IMR-90 (cell line): ENCODE data around the gene RABEP2. TPM values are rescaled to one million over a fixed set of nuclear protein-coding genes. Genes with fewer than 3 reads are reported as not detected.

Experiments used
- ATAC-seq: fragments of 200-7000 bp; cut with Tn5 transposase; 2 replicates; pipeline ENCODE4 v1.9.1; 2020; ENCODE audit warnings: low read depth, mild to moderate bottlenecking, moderate library complexity
- BruUV-seq: library from RNA; stranded (reverse); fragments of 400-500 nt; replicated peaks from 2 replicates; lab custom pipeline; 2021; lab: Mats Ljungman, UMichigan
- CTCF ChIA-PET: fragments of 300-600 bp; formaldehyde crosslinking; extraction: SDS; loops from one replicate; lab custom pipeline; 2021; ENCODE audit warnings: antibody characterized with exemption; lab: Yijun Ruan, JAX
- POLR2A ChIA-PET: fragments of 300-600 bp; sonication (Branson Sonifier 250); formaldehyde crosslinking; loops from one replicate; lab custom pipeline; 2022; ENCODE audit warnings: antibody characterized with exemption; ENCODE audit not compliant: unreplicated experiment; lab: Charles Lee
- DNase-seq: peaks from one replicate; pipeline ENCODE4 v3.0.0; 2013
- H2AFZ ChIP-seq: replicated peaks from 2 replicates; pipeline ENCODE3; 2013; ENCODE audit warnings: low read length, mild to moderate bottlenecking; ENCODE audit not compliant: poor library complexity
- H2AK5ac ChIP-seq: 2 replicates; pipeline ENCODE4 v1.6.1; 2013; ENCODE audit warnings: low read depth, low read length, inconsistent platforms
- H2AK9ac ChIP-seq: replicated peaks from 2 replicates; pipeline ENCODE3; 2013; ENCODE audit warnings: mild to moderate bottlenecking, low read depth, low read length, moderate library complexity; ENCODE audit not compliant: poor library complexity
- H2BK120ac ChIP-seq: 2 replicates; pipeline ENCODE4 v1.6.1; 2013; ENCODE audit warnings: low read depth, low read length, inconsistent platforms
- H2BK15ac ChIP-seq: 3 replicates; pipeline ENCODE4 v1.6.1; 2013; ENCODE audit warnings: low read depth, low read length, inconsistent platforms
- H2BK20ac ChIP-seq: 2 replicates; pipeline ENCODE4 v1.6.1; 2013; ENCODE audit warnings: low read depth, mild to moderate bottlenecking, inconsistent platforms, low read length, moderate library complexity
- H2BK5ac ChIP-seq: 2 replicates; pipeline ENCODE4 v1.6.1; 2013; ENCODE audit warnings: mild to moderate bottlenecking, low read depth, low read length, inconsistent platforms; ENCODE audit not compliant: poor library complexity, severe bottlenecking
- H3K14ac ChIP-seq: replicated peaks from 2 replicates; pipeline ENCODE4 v1.6.1; 2013; ENCODE audit warnings: low read depth, low read length, inconsistent platforms
- H3K18ac ChIP-seq: 2 replicates; pipeline ENCODE4 v1.6.1; 2013; ENCODE audit warnings: low read depth, low read length, control low read depth
- H3K23ac ChIP-seq: 2 replicates; pipeline ENCODE4 v1.6.1; 2013; ENCODE audit warnings: low read depth, low read length, inconsistent platforms
- H3K27ac ChIP-seq: 2 replicates; pipeline ENCODE4 v1.5.1; 2013; ENCODE audit warnings: mild to moderate bottlenecking, control low read depth, low read length; ENCODE audit not compliant: insufficient read depth
- H3K27me3 ChIP-seq: 2 replicates; pipeline ENCODE4 v1.6.1; 2013; ENCODE audit warnings: low read length; ENCODE audit not compliant: control insufficient read depth, insufficient read depth
- H3K36me3 ChIP-seq: 2 replicates; pipeline ENCODE4 v1.6.1; 2013; ENCODE audit warnings: low read length, mixed read lengths; ENCODE audit not compliant: control insufficient read depth, insufficient read depth
- H3K4ac ChIP-seq: 2 replicates; pipeline ENCODE4 v1.6.1; 2013; ENCODE audit warnings: low read depth, low read length, inconsistent platforms
- H3K4me1 ChIP-seq: 2 replicates; pipeline ENCODE4 v1.6.1; 2013; ENCODE audit warnings: low read length, mixed read lengths; ENCODE audit not compliant: control insufficient read depth, insufficient read depth
- H3K4me2 ChIP-seq: 2 replicates; pipeline ENCODE4 v1.6.1; 2013; ENCODE audit warnings: low read depth, mild to moderate bottlenecking, control low read depth, low read length, moderate library complexity
- H3K4me3 ChIP-seq: 2 replicates; pipeline ENCODE4 v1.5.1; 2013; ENCODE audit warnings: low read depth, mild to moderate bottlenecking, control low read depth, low read length, moderate library complexity; ENCODE audit not compliant: insufficient read depth
- H3K56ac ChIP-seq: 2 replicates; pipeline ENCODE4 v1.6.1; 2013; ENCODE audit warnings: low read length, inconsistent platforms; ENCODE audit not compliant: insufficient read depth; ENCODE audit errors: extremely low read depth
- H3K79me1 ChIP-seq, 2 experiments: 2 replicates each; pipeline ENCODE4 v1.6.1; 2013; ENCODE audit warnings: low read length in 2 of 2, inconsistent platforms in 1 of 2, low read depth in 1 of 2
- H3K9ac ChIP-seq: 2 replicates; pipeline ENCODE4 v1.6.1; 2013; ENCODE audit warnings: low read depth, low read length, control low read depth
- H3K9me1 ChIP-seq: 2 replicates; pipeline ENCODE4 v1.6.1; 2013; ENCODE audit warnings: low read length, inconsistent platforms; ENCODE audit not compliant: insufficient read depth
- H3K9me3 ChIP-seq: 2 replicates; pipeline ENCODE4 v1.6.1; 2013; ENCODE audit warnings: low read length; ENCODE audit not compliant: control insufficient read depth, insufficient read depth
- H4K20me1 ChIP-seq: 2 replicates; pipeline ENCODE4 v1.6.1; 2013; ENCODE audit warnings: low read length, inconsistent platforms; ENCODE audit not compliant: insufficient read depth
- H4K5ac ChIP-seq: 2 replicates; pipeline ENCODE4 v1.6.1; 2013; ENCODE audit warnings: mild to moderate bottlenecking, low read depth, low read length, control low read depth
- H4K8ac ChIP-seq, 2 experiments: 2 replicates each; pipeline ENCODE4 v1.6.1; 2013; ENCODE audit warnings: low read depth in 2 of 2, low read length in 2 of 2, control low read depth in 1 of 2, inconsistent platforms in 1 of 2
- H4K91ac ChIP-seq: 2 replicates; pipeline ENCODE4 v1.6.1; 2013; ENCODE audit warnings: low read depth, low read length, inconsistent platforms; ENCODE audit not compliant: insufficient read depth
- CEBPB ChIP-seq: IDR thresholded peaks from 2 replicates; pipeline ENCODE4 v1.6.1; 2012; ENCODE audit warnings: low read depth, low read length, improper control_type of control experiment
- CHD1 ChIP-seq: IDR thresholded peaks from 2 replicates; pipeline ENCODE4 v1.6.1; 2012; ENCODE audit warnings: low read depth, low read length, improper control_type of control experiment
- MAZ ChIP-seq: IDR thresholded peaks from 2 replicates; pipeline ENCODE4 v1.6.1; 2012; ENCODE audit warnings: low read depth, mild to moderate bottlenecking, low read length, improper control_type of control experiment, moderate library complexity, borderline replicate concordance
- RAD21 ChIP-seq: IDR thresholded peaks from 2 replicates; pipeline ENCODE4 v1.6.1; 2012; ENCODE audit warnings: low read length, improper control_type of control experiment
- SMC3 ChIP-seq: fragments of 150-350 bp; IDR thresholded peaks from 2 replicates; pipeline ENCODE4 v1.6.1; 2016; ENCODE audit warnings: low read depth, mild to moderate bottlenecking, antibody characterized with exemption, low read length, moderate library complexity
- USF2 ChIP-seq: fragments of 150-350 bp; IDR thresholded peaks from 2 replicates; pipeline ENCODE4 v1.6.1; 2017; ENCODE audit warnings: mild to moderate bottlenecking, antibody characterized with exemption, low read length, low read depth
- WGBS, 2 experiments: methylation state at CpG; one replicate each; pipeline versions ENCODE4 v1.1.5 to v1.1.7; 2013; ENCODE audit warnings: missing lambda C conversion rate in 2 of 2; ENCODE audit not compliant: insufficient read length in 1 of 2; ENCODE audit errors: extremely low coverage in 2 of 2; 5-methylcytosine and 5-hydroxymethylcytosine counted together
- dilution Hi-C: fragments of 300-500 bp; cut with HindIII; formaldehyde crosslinking; loops from one replicate; pipeline ENCODE4 v1.14.3; 2018; ENCODE audit warnings: low sequenced_read_pairs; ENCODE audit not compliant: unreplicated experiment
- in situ Hi-C: fragments of 300-500 bp; cut with MboI; formaldehyde crosslinking; loops from 3 replicates; pipeline ENCODE4 v1.14.3; 2019; ENCODE audit warnings: low sequenced_read_pairs, inconsistent platforms, mixed read lengths
- intact Hi-C: fragments of 100-400 bp; cut with micrococcal nuclease; formaldehyde crosslinking; loops from 2 replicates; pipeline ENCODE4 v1.10.0; 2022
- polyA plus RNA-seq, 3 experiments: library from polyadenylated mRNA; depleted of rRNA; stranded (reverse); fragments of >200 nt; gene quantifications; 2 replicates each; pipeline ENCODE4 v1.2.3, GENCODE V29; 2012; ENCODE audit warnings: low replicate concordance in 1 of 3
- total RNA-seq: library from RNA; depleted of rRNA; stranded (reverse); fragments of >200 nt; gene quantifications from 2 replicates; pipeline ENCODE4 v1.2.3, GENCODE V29; 2012

Gene RABEP2
- total and polyA plus RNA-seq, 2 of the 4 experiments (the other 2 are of a cell fraction): 12.2 to 20.0 TPM

GRCh38 chr16:28875134-28876018 is 49.7 kb downstream of the RABEP2 start:
- H4K20me1 ChIP-seq: no peaks in the 10 kb centered on the region
- no peak overlapping the region for H3K18ac ChIP-seq
- H3K79me1 ChIP-seq: peaks cover 9 to 23% of the 10 kb centered on the region in 2 experiments; a peak in 3 of 4 replicates
- no peak overlapping the region for H3K56ac ChIP-seq
- in situ Hi-C loops: loop anchor here (5.0 kb wide), 1 partner anchor 47 kb away; no protein-coding TSS in a partner anchor
- H2BK20ac ChIP-seq: no peak overlapping the region
- no peak overlapping the region for H2AK5ac ChIP-seq
- no peak overlapping the region for H3K27ac ChIP-seq
- no peak overlapping the region for H3K14ac ChIP-seq
- no peak overlapping the region for H3K9ac ChIP-seq
- no peak overlapping the region for H3K23ac ChIP-seq
- peaks cover 5% of the 10 kb centered on the region; the same call in 1 of the 2 replicates for H3K4me1 ChIP-seq
- H3K36me3 ChIP-seq: peaks cover 33% of the 10 kb centered on the region
- H3K9me3 ChIP-seq: no peaks in the 10 kb centered on the region
- no peak overlapping the region for H2BK5ac ChIP-seq
- no peak overlapping the region for H2BK120ac ChIP-seq
- WGBS, 2 experiments: 55% methylated on average over 4 of the region's 13 CpGs; no CpG with 5 or more reads in 1 of the 2 experiments
- no peaks in the 10 kb centered on the region for H3K27me3 ChIP-seq
- POLR2A ChIA-PET: no interaction called here
- H2BK15ac ChIP-seq: no peak overlapping the region
- no peak overlapping the region for H4K8ac ChIP-seq
- no peak overlapping the region for H4K5ac ChIP-seq
- H3K4me2 ChIP-seq: no peak overlapping the region
- H3K4me3 ChIP-seq: no peak overlapping the region
- TF ChIP-seq MAZ (no peak), USF2 (no peak), CHD1 (no peak), SMC3 (no peak), CEBPB (no peak), RAD21 (no peak)
- DNase-seq (no peak), ATAC-seq (no peak)
- intact Hi-C loops: no loop called here
- dilution Hi-C loops: no loop called here
- BruUV-seq: no TSS peak
- no peak overlapping the region for H2AK9ac ChIP-seq
- peaks cover 2% of the 10 kb centered on the region; the same call in 1 of the 2 replicates for H3K9me1 ChIP-seq
- H3K4ac ChIP-seq: no peak overlapping the region
- CTCF ChIA-PET: interaction anchor here (1.6 kb wide), 1 partner anchor 70 kb away, joined by 4 read pairs; no protein-coding TSS in a partner anchor
- no peak overlapping the region for H4K91ac ChIP-seq
- no peak overlapping the region for H2AFZ ChIP-seq
